Cardiac septum (tissue), 1 donor: ENCODE data around the gene CRB3. TPM values are rescaled to one million over a fixed set of nuclear protein-coding genes. Genes with fewer than 3 reads are reported as not detected.

ENCODE experiments used
- DNase-seq: peaks from one replicate; pipeline ENCODE4 v3.0.0-alpha.2; 2020; ENCODE audit warnings: low spot score
- intact Hi-C: fragments of 100-400 bp; cut with DNase I; formaldehyde crosslinking; loops from one replicate; pipeline ENCODE4 v1.14.0; 2022
- total RNA-seq: library from RNA; stranded (reverse); fragmentation: NEBNext Ultra II Directional; extraction: Animal tissue kit (Norgen Biotek cat#: 25700); gene quantifications from one replicate; pipeline ENCODE4 v1.2.1, GENCODE V29; 2021
- donor health status: DM: no; HTN: no; CAD: no.

The CRB3 gene
- total RNA-seq, 1 donor from 2014 or later: not detected

- intact Hi-C loops: no loop called here
- DNase-seq: no peak
These were observed 34.5 kb upstream of the CRB3 start for GRCh38 chr19:6429419-6430221.

- DNase-seq: no peak
- intact Hi-C loops: no loop called here
These were observed 32.2 kb upstream of the CRB3 start for GRCh38 chr19:6431891-6432290.

GRCh38 chr19:6433165-6433564 is 30.9 kb upstream of the CRB3 start:
- no peak for DNase-seq
- intact Hi-C loops: no loop called here

- intact Hi-C loops: no loop called here
- no peak for DNase-seq
These were observed 30.4 kb upstream of the CRB3 start, which contains the start of gene SLC25A41 for GRCh38 chr19:6433663-6434062. Gene SLC25A41 (minus strand): TSS chr19:6433763. CDS start chr19:6433693, 70 bp downstream.

- intact Hi-C loops: no loop called here
- DNase-seq: no peak
These were observed 24.3 kb upstream of the CRB3 start for GRCh38 chr19:6439743-6440142.

GRCh38 chr19:6440905-6441304 is 23.2 kb upstream of the CRB3 start:
- intact Hi-C loops: no loop called here
- DNase-seq: no peak

- no peak for DNase-seq
- intact Hi-C loops: no loop called here
These were observed 21.9 kb upstream of the CRB3 start for GRCh38 chr19:6442087-6442688.

- no peak for DNase-seq
- intact Hi-C loops: no loop called here
These were observed 20.1 kb upstream of the CRB3 start for GRCh38 chr19:6443986-6444385.

- intact Hi-C loops: no loop called here
- no peak for DNase-seq
These were observed 17.6 kb upstream of the CRB3 start for GRCh38 chr19:6446452-6446851.

- intact Hi-C loops: no loop called here
These were observed 16.0 kb upstream of the CRB3 start for GRCh38 chr19:6448045-6448444.

GRCh38 chr19:6450166-6450565 is 13.9 kb upstream of the CRB3 start:
- DNase-seq: no peak
- intact Hi-C loops: no loop called here

More at GRCh38 chr19:6448045-6448444, 16.0 kb upstream of the CRB3 start:
- DNase-seq: no peak

GRCh38 chr19:6451583-6452222 is 12.4 kb upstream of the CRB3 start:
- DNase-seq: no peak
- intact Hi-C loops: no loop called here

- DNase-seq: no peak
These were observed 11.9 kb upstream of the CRB3 start for GRCh38 chr19:6452223-6452614.

GRCh38 chr19:6452899-6453298 is 11.2 kb upstream of the CRB3 start:
- no peak for DNase-seq
- intact Hi-C loops: no loop called here

More at GRCh38 chr19:6452223-6452614, 11.9 kb upstream of the CRB3 start:
- intact Hi-C loops: no loop called here

GRCh38 chr19:6453951-6454565 is 10.0 kb upstream of the CRB3 start:
- no peak for DNase-seq
- intact Hi-C loops: no loop called here

- DNase-seq: no peak
- intact Hi-C loops: no loop called here
These were observed 8.1 kb upstream of the CRB3 start for GRCh38 chr19:6455924-6456323.

GRCh38 chr19:6457958-6458694 is 5.9 kb upstream of the CRB3 start:
- intact Hi-C loops: no loop called here

GRCh38 chr19:6458695-6459261 is 5.3 kb upstream of the CRB3 start:
- no peak for DNase-seq
- intact Hi-C loops: no loop called here

More at GRCh38 chr19:6457958-6458694, 5.9 kb upstream of the CRB3 start:
- no peak for DNase-seq
